HEK293 (cell line): ENCODE results near the gene SMIM5.

ENCODE experiments used
- CTCF ChIA-PET: fragments of 350-600 bp; formaldehyde crosslinking; extraction: SDS; loops from one replicate; lab custom pipeline; 2021; ENCODE audit warnings: antibody characterized with exemption; lab: Yijun Ruan, JAX
- POLR2A ChIA-PET: fragments of 300-600 bp; formaldehyde crosslinking; extraction: SDS; loops from one replicate; lab custom pipeline; 2020; ENCODE audit warnings: antibody characterized with exemption, inconsistent platforms; lab: Yijun Ruan, JAX
- H3K27ac ChIP-seq: fragments of 200-500 bp; sonication (Bioruptor generic); 2 replicates; pipeline ENCODE4 v1.5.1; 2014; ENCODE audit warnings: low read depth, low read length, control low read depth, inconsistent platforms; ENCODE audit errors: extremely low read depth
- H3K36me3 ChIP-seq, 2 experiments: fragments of 200-500 bp in 1 of 2; sonication (Bioruptor generic) in 1 of 2; 1 replicate in 1 of 2; 2 replicates in 1 of 2; pipeline ENCODE4 v1.5.1; 2014 to 2017; ENCODE audit warnings: inconsistent platforms in 2 of 2, low read length in 2 of 2; ENCODE audit not compliant: control insufficient read depth in 2 of 2, insufficient read depth in 1 of 2
- H3K4me1 ChIP-seq: fragments of 200-500 bp; sonication (Bioruptor generic); 2 replicates; pipeline ENCODE4 v1.5.1; 2014; ENCODE audit warnings: mild to moderate bottlenecking, low read length, inconsistent platforms; ENCODE audit not compliant: control insufficient read depth, insufficient read depth
- H3K4me3 ChIP-seq: 2 replicates; pipeline ENCODE4 v1.5.1; 2011; ENCODE audit warnings: low read depth, mild to moderate bottlenecking, control low read depth, low read length, moderate library complexity
- H3K9me3 ChIP-seq: fragments of 200-500 bp; sonication (Bioruptor generic); 2 replicates; pipeline ENCODE4 v1.5.1; 2014; ENCODE audit warnings: low read depth, low read length, inconsistent platforms; ENCODE audit not compliant: control insufficient read depth, insufficient read depth
- GLIS1 ChIP-seq: fragments of 450-650 bp; formaldehyde crosslinking; IDR thresholded peaks from 2 replicates; pipeline ENCODE4 v1.5.1; 2016; ENCODE audit warnings: missing biosample characterization, missing genetic modification characterization
- GLIS2 ChIP-seq: fragments of 450-650 bp; formaldehyde crosslinking; IDR thresholded peaks from 2 replicates; pipeline ENCODE4 v1.5.1; 2016; ENCODE audit warnings: missing biosample characterization, missing genetic modification characterization
- KLF1 ChIP-seq: fragments of 450-650 bp; formaldehyde crosslinking; IDR thresholded peaks from 2 replicates; pipeline ENCODE4 v1.5.1; 2016; ENCODE audit warnings: missing biosample characterization, missing genetic modification characterization
- KLF10 ChIP-seq: fragments of 450-650 bp; IDR thresholded peaks from 2 replicates; pipeline ENCODE4 v1.5.1; 2018; ENCODE audit warnings: missing biosample characterization, mild to moderate bottlenecking, missing genetic modification characterization
- ZFHX2 ChIP-seq: fragments of 450-650 bp; formaldehyde crosslinking; conservative IDR thresholded peaks from 2 replicates; pipeline ENCODE4 v1.5.1; 2016; ENCODE audit warnings: missing biosample characterization, missing genetic modification characterization
- ZFP69B ChIP-seq: fragments of 450-650 bp; formaldehyde crosslinking; IDR thresholded peaks from 2 replicates; pipeline ENCODE4 v1.5.1; 2016; ENCODE audit warnings: missing biosample characterization, missing genetic modification characterization
- ZNF114 ChIP-seq: fragments of 450-650 bp; formaldehyde crosslinking; IDR thresholded peaks from 2 replicates; pipeline ENCODE4 v1.5.0; 2017; ENCODE audit warnings: missing biosample characterization, missing genetic modification characterization
- ZNF133 ChIP-seq: fragments of 450-650 bp; formaldehyde crosslinking; IDR thresholded peaks from 2 replicates; pipeline ENCODE4 v1.5.1; 2016; ENCODE audit warnings: missing biosample characterization, missing genetic modification characterization
- ZNF16 ChIP-seq: fragments of 450-650 bp; formaldehyde crosslinking; IDR thresholded peaks from 2 replicates; pipeline ENCODE4 v1.5.1; 2016; ENCODE audit warnings: low read depth, missing biosample characterization, missing genetic modification characterization
- ZNF174 ChIP-seq: fragments of 450-650 bp; formaldehyde crosslinking; IDR thresholded peaks from 2 replicates; pipeline ENCODE4 v1.5.0; 2017; ENCODE audit warnings: missing biosample characterization, mild to moderate bottlenecking, missing genetic modification characterization
- ZNF23 ChIP-seq: fragments of 450-650 bp; formaldehyde crosslinking; IDR thresholded peaks from 2 replicates; pipeline ENCODE4 v1.5.1; 2016; ENCODE audit warnings: missing biosample characterization, missing genetic modification characterization, borderline replicate concordance
- ZNF266 ChIP-seq: fragments of 450-650 bp; formaldehyde crosslinking; IDR thresholded peaks from 2 replicates; pipeline ENCODE4 v1.5.1; 2016; ENCODE audit warnings: missing biosample characterization, missing genetic modification characterization, low read depth
- ZNF354C ChIP-seq: fragments of 450-650 bp; formaldehyde crosslinking; IDR thresholded peaks from 2 replicates; pipeline ENCODE4 v1.5.1; 2016; ENCODE audit warnings: missing biosample characterization, missing genetic modification characterization, low read depth, borderline replicate concordance
- ZNF600 ChIP-seq: fragments of 450-650 bp; formaldehyde crosslinking; IDR thresholded peaks from 2 replicates; pipeline ENCODE4 v1.5.1; 2016; ENCODE audit warnings: missing biosample characterization, missing genetic modification characterization
- ZNF629 ChIP-seq: fragments of 450-650 bp; formaldehyde crosslinking; IDR thresholded peaks from 2 replicates; pipeline ENCODE4 v1.5.1; 2017; ENCODE audit warnings: missing biosample characterization, missing genetic modification characterization
- ZNF660 ChIP-seq: fragments of 450-650 bp; IDR thresholded peaks from 2 replicates; pipeline ENCODE4 v1.5.1; 2018; ENCODE audit warnings: missing biosample characterization, mild to moderate bottlenecking, missing genetic modification characterization
- ZNF664 ChIP-seq: fragments of 450-650 bp; formaldehyde crosslinking; IDR thresholded peaks from 2 replicates; pipeline ENCODE4 v1.5.1; 2016; ENCODE audit warnings: missing biosample characterization, missing genetic modification characterization
- ZNF670 ChIP-seq: fragments of 450-650 bp; formaldehyde crosslinking; IDR thresholded peaks from 2 replicates; pipeline ENCODE4 v1.5.1; 2016; ENCODE audit warnings: missing biosample characterization, missing genetic modification characterization, low read depth
- ZNF843 ChIP-seq: fragments of 450-650 bp; formaldehyde crosslinking; IDR thresholded peaks from 2 replicates; pipeline ENCODE4 v1.5.1; 2016; ENCODE audit warnings: missing biosample characterization, missing genetic modification characterization
- TF ChIP-seq, protein P1 (sequence below): fragments of 450-650 bp; formaldehyde crosslinking; IDR thresholded peaks from 2 replicates; pipeline ENCODE4 v1.5.1; 2016; ENCODE audit warnings: missing biosample characterization, missing genetic modification characterization
- TF ChIP-seq, protein P2 (sequence below): fragments of 450-650 bp; formaldehyde crosslinking; IDR thresholded peaks from 2 replicates; pipeline ENCODE4 v1.5.1; 2017; ENCODE audit warnings: missing biosample characterization, mild to moderate bottlenecking, missing genetic modification characterization, moderate library complexity
- TF ChIP-seq, protein P3 (sequence below): fragments of 450-650 bp; formaldehyde crosslinking; IDR thresholded peaks from 2 replicates; pipeline ENCODE4 v1.5.1; 2017; ENCODE audit warnings: missing biosample characterization, missing genetic modification characterization
- TF ChIP-seq, protein P4 (sequence below): fragments of 450-650 bp; formaldehyde crosslinking; IDR thresholded peaks from 2 replicates; pipeline ENCODE4 v1.5.1; 2016; ENCODE audit warnings: missing biosample characterization, missing genetic modification characterization

The SMIM5 gene

DNA sequence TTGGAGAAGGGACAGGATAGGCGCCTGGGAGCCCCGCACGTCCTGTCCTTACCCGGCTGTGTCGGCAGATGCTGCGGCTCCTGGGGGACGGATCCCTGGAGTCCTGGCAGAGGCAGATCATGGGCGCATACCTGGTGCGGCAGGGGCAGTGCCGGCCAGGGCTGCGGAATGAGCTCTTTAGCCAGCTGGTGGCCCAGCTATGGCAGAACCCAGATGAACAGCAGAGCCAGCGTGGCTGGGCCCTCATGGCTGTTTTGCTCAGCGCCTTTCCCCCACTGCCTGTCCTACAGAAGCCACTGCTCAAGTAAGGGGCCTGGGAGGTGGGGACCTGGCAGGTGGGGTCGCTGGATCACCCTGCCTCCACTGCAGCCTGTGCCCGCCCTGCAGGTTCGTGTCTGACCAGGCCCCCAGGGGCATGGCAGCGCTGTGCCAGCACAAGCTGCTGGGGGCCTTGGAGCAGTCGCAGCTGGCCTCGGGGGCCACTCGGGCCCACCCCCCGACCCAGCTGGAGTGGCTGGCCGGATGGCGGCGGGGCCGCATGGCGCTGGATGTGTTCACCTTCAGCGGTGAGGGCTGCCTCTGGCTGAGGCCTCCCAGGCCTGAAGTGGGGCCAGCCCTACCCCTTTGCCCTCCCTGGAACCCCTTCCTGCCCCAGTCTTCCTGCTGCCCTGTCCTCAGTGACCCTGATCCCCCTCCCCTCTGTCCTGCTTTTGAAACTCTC, 20.2 kb upstream of the SMIM5 start:
- no peaks in the 10 kb centered on the region for H3K9me3 ChIP-seq
- CTCF ChIA-PET = interaction anchor here (0.6 to 10.3 kb wide), 4 partner anchors 12 to 1022 kb away, joined by 3 to 102 read pairs (median 4); no protein-coding TSS in a partner anchor
- POLR2A ChIA-PET = interaction anchor here (0.8 kb wide), 1 partner anchor 17 kb away, joined by 3 read pairs; no protein-coding TSS in a partner anchor

DNA sequence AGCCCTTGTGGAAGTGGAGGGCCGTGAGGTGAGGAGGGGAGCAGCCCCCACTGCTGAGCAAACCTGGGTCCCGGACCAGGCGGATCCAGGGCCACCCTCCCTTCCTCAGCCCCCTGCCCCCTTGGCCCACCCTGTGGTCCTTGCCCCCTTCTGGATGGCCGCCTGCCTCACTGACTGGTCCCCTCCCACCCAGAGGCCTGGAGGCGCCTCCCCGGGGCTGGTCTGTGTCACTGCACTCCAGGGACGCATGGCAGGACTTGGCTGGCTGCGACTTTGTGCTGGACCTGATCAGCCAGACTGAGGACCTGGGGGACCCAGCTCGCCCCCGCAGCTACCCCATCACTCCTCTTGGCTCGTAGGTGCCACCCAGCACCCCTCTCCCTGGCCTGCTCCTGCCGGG, 19.2 kb upstream of the SMIM5 start:
- no peak overlapping the region for H3K4me3 ChIP-seq
- CTCF ChIA-PET = interaction anchor here (0.5 to 10.3 kb wide), 10 partner anchors 13 to 136 kb away, joined by 3 to 102 read pairs (median 4); partner anchors contain the start of gene SMIM5
- TF ChIP-seq ZNF629 = no peak
- TF ChIP-seq ZNF660 (tag by site-specific recombination) = no peak
- TF ChIP-seq GLIS1 (tag by site-specific recombination) = 0 out of 2 replicates have a peak, but pooled peaks have one; percentile 10
- TF ChIP-seq, protein P1, sequence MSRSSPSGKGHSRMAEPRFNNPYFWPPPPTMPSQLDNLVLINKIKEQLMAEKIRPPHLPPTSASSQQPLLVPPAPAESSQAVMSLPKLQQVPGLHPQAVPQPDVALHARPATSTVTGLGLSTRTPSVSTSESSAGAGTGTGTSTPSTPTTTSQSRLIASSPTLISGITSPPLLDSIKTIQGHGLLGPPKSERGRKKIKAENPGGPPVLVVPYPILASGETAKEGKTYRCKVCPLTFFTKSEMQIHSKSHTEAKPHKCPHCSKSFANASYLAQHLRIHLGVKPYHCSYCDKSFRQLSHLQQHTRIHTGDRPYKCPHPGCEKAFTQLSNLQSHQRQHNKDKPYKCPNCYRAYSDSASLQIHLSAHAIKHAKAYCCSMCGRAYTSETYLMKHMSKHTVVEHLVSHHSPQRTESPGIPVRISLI = no peak
- no peak for TF ChIP-seq ZFHX2 (tag by site-specific recombination)
- TF ChIP-seq ZNF664 (tag by site-specific recombination) = no peak
- no peak for TF ChIP-seq ZNF174 (tag by site-specific recombination)
- TF ChIP-seq, protein P2, sequence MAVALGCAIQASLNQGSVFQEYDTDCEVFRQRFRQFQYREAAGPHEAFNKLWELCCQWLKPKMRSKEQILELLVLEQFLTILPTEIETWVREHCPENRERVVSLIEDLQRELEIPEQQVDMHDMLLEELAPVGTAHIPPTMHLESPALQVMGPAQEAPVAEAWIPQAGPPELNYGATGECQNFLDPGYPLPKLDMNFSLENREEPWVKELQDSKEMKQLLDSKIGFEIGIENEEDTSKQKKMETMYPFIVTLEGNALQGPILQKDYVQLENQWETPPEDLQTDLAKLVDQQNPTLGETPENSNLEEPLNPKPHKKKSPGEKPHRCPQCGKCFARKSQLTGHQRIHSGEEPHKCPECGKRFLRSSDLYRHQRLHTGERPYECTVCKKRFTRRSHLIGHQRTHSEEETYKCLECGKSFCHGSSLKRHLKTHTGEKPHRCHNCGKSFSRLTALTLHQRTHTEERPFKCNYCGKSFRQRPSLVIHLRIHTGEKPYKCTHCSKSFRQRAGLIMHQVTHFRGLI (tag by site-specific recombination) = no peak
- POLR2A ChIA-PET = interaction anchor here (0.8 kb wide), 1 partner anchor 16 kb away, joined by 3 read pairs; no protein-coding TSS in a partner anchor
- no peaks in the 10 kb centered on the region for H3K4me1 ChIP-seq
- no peaks in the 10 kb centered on the region for H3K9me3 ChIP-seq
- H3K36me3 ChIP-seq = no peaks in the 10 kb centered on the region
- H3K27ac ChIP-seq = no peak overlapping the region

More for the DNA sequence above, 20.2 kb upstream of the SMIM5 start:
- H3K27ac ChIP-seq = no peak overlapping the region
- H3K4me3 ChIP-seq = no peak overlapping the region
- H3K36me3 ChIP-seq = no peaks in the 10 kb centered on the region
- TF ChIP-seq ZNF600 (tag by site-specific recombination) (peak; percentile 45; the same call in 1 of the 2 replicates), GLIS2 (tag by site-specific recombination) (peak; percentile 13; the same call in 1 of the 2 replicates), ZFP69B (no peak)
- H3K4me1 ChIP-seq = no peaks in the 10 kb centered on the region

DNA sequence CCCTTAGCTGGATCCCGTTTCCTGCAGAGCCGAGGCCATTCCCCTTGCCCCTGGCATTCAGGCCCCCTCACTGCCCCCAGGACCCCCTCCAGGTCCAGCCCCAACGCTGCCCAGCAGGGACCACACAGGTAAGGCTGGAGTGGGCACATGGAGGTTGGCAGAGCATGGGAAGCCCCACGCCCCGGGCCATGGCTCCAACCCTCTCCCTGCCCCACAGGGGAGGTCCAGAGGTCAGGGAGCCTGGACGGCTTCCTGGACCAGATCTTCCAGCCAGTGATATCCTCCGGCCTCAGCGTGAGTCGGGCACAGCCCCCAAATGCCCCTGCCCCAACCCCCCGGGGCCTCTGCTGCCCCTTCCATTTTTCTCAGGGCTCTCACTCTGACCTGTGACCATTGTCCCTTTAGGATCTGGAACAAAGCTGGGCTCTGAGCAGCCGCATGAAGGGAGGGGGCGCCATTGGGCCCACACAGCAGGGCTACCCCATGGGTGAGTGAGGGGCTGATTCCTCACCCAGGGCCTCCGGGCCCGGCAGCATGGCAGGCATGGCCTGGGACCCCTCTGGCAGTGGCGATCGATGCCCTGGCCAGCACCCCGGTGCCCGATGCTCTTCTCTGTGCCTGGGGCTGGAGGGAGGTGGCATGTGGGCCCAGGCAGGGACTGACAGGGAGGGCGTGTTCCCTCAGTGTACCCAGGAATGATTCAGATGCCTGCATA, 18.5 kb upstream of the SMIM5 start:
- CTCF ChIA-PET = interaction anchor here (0.5 to 10.3 kb wide), 12 partner anchors 14 to 135 kb away, joined by 3 to 102 read pairs (median 5); partner anchors contain the start of gene SMIM5
- Histone ChIP-seq H3K4me1 (no peaks in the 10 kb centered on the region), H3K36me3 (no peaks in the 10 kb centered on the region), H3K9me3 (no peaks in the 10 kb centered on the region), H3K4me3 (no peak overlapping the region), H3K27ac (no peak overlapping the region)
- TF ChIP-seq ZNF266 (tag by site-specific recombination) = no peak
- no peak for TF ChIP-seq ZNF843
- TF ChIP-seq ZNF114 (tag by site-specific recombination) = no peak
- no peak for TF ChIP-seq ZNF133
- no peak for TF ChIP-seq ZNF354C (tag by site-specific recombination)
- no peak for TF ChIP-seq ZNF23 (tag by site-specific recombination)
- no peak for TF ChIP-seq KLF1
- no peak for TF ChIP-seq KLF10 (tag by site-specific recombination)
- TF ChIP-seq ZNF16 = no peak
- TF ChIP-seq, protein P3, sequence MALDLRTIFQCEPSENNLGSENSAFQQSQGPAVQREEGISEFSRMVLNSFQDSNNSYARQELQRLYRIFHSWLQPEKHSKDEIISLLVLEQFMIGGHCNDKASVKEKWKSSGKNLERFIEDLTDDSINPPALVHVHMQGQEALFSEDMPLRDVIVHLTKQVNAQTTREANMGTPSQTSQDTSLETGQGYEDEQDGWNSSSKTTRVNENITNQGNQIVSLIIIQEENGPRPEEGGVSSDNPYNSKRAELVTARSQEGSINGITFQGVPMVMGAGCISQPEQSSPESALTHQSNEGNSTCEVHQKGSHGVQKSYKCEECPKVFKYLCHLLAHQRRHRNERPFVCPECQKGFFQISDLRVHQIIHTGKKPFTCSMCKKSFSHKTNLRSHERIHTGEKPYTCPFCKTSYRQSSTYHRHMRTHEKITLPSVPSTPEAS (tag by site-specific recombination) = no peak
- no peak for TF ChIP-seq ZNF670
- TF ChIP-seq, protein P4, sequence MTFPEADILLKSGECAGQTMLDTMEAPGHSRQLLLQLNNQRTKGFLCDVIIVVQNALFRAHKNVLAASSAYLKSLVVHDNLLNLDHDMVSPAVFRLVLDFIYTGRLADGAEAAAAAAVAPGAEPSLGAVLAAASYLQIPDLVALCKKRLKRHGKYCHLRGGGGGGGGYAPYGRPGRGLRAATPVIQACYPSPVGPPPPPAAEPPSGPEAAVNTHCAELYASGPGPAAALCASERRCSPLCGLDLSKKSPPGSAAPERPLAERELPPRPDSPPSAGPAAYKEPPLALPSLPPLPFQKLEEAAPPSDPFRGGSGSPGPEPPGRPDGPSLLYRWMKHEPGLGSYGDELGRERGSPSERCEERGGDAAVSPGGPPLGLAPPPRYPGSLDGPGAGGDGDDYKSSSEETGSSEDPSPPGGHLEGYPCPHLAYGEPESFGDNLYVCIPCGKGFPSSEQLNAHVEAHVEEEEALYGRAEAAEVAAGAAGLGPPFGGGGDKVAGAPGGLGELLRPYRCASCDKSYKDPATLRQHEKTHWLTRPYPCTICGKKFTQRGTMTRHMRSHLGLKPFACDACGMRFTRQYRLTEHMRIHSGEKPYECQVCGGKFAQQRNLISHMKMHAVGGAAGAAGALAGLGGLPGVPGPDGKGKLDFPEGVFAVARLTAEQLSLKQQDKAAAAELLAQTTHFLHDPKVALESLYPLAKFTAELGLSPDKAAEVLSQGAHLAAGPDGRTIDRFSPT (tag by site-specific recombination) = no peak
- POLR2A ChIA-PET = no interaction called here
